ENCODE data around the gene GRIPAP1.

The GRIPAP1 gene

GRCh38 chrX:48976086-48976485 lies 26.0 kb downstream of the GRIPAP1 start:
- Histone ChIP-seq H3K4me1 (peaks cover 15% of the 10 kb centered on the region), H3K9me3 (no peaks in the 10 kb centered on the region), H3K9ac (no peak overlapping the region), H3K4me3 (no peak overlapping the region), H4K20me1 (peaks cover 28% of the 10 kb centered on the region; the same call in 1 of the 2 replicates), H3K27me3 (peaks cover 53% of the 10 kb centered on the region), H3K4me2 (no peak overlapping the region), H3K36me3 (peaks cover 66% of the 10 kb centered on the region), H3K27ac (no peak overlapping the region)
- no peak for TF ChIP-seq Cebpa-rat (IDR thresholded peaks at IDR 0.05)

- no peak for TF ChIP-seq Cebpa-rat (IDR thresholded peaks at IDR 0.05)
- Histone ChIP-seq H3K9ac (no peak overlapping the region), H3K4me3 (no peak overlapping the region), H3K36me3 (peaks cover 63% of the 10 kb centered on the region), H4K20me1 (peaks cover 25% of the 10 kb centered on the region; the same call in 1 of the 2 replicates), H3K27me3 (peaks cover 50% of the 10 kb centered on the region), H3K4me1 (peaks cover 19% of the 10 kb centered on the region), H3K4me2 (no peak overlapping the region), H3K9me3 (no peaks in the 10 kb centered on the region), H3K27ac (no peak overlapping the region)
Observed at GRCh38 chrX:48975541-48975940, 26.5 kb downstream of the GRIPAP1 start.

- Histone ChIP-seq H3K36me3 (peaks cover 59% of the 10 kb centered on the region), H3K9me3 (no peaks in the 10 kb centered on the region)
- TF ChIP-seq Cebpa-rat (IDR thresholded peaks at IDR 0.05): no peak
Observed at GRCh38 chrX:48975041-48975440, 27.0 kb downstream of the GRIPAP1 start.

GRCh38 chrX:48974574-48974973 lies 27.5 kb downstream of the GRIPAP1 start:
- Histone ChIP-seq H3K27me3 (peaks cover 45% of the 10 kb centered on the region), H4K20me1 (peaks cover 25% of the 10 kb centered on the region; the same call in 1 of the 2 replicates), H3K9me3 (no peaks in the 10 kb centered on the region), H3K4me1 (peaks cover 19% of the 10 kb centered on the region), H3K4me2 (no peak overlapping the region), H3K36me3 (peaks cover 55% of the 10 kb centered on the region), H3K9ac (no peak overlapping the region), H3K4me3 (no peak overlapping the region), H3K27ac (no peak overlapping the region)
- no peak for TF ChIP-seq Cebpa-rat (IDR thresholded peaks at IDR 0.05)

More at GRCh38 chrX:48975041-48975440, 27.0 kb downstream of the GRIPAP1 start:
- Histone ChIP-seq H4K20me1 (peaks cover 25% of the 10 kb centered on the region; the same call in 1 of the 2 replicates), H3K27me3 (peaks cover 46% of the 10 kb centered on the region), H3K9ac (no peak overlapping the region), H3K4me1 (peaks cover 19% of the 10 kb centered on the region), H3K27ac (no peak overlapping the region), H3K4me3 (no peak overlapping the region), H3K4me2 (no peak overlapping the region)

GRCh38 chrX:48974033-48974432 lies 28.0 kb downstream of the GRIPAP1 start:
- Histone ChIP-seq H3K36me3 (peaks cover 52% of the 10 kb centered on the region), H3K27ac (no peak overlapping the region), H3K27me3 (peaks cover 49% of the 10 kb centered on the region), H3K9me3 (no peaks in the 10 kb centered on the region), H3K4me2 (no peak overlapping the region), H3K4me3 (no peak overlapping the region), H3K9ac (no peak overlapping the region), H3K4me1 (peaks cover 19% of the 10 kb centered on the region), H4K20me1 (peaks cover 25% of the 10 kb centered on the region; the same call in 1 of the 2 replicates)
- TF ChIP-seq Cebpa-rat (IDR thresholded peaks at IDR 0.05): no peak

- Histone ChIP-seq H3K36me3 (peaks cover 36% of the 10 kb centered on the region), H3K9ac (no peak overlapping the region), H3K9me3 (no peaks in the 10 kb centered on the region), H3K27me3 (peaks cover 54% of the 10 kb centered on the region), H3K4me2 (peak overlapping the region; percentile 65), H3K27ac (no peak overlapping the region), H3K4me1 (peaks cover 19% of the 10 kb centered on the region), H3K4me3 (no peak overlapping the region; the same call in 1 of the 2 replicates), H4K20me1 (peaks cover 25% of the 10 kb centered on the region; the same call in 1 of the 2 replicates)
- TF ChIP-seq Cebpa-rat (IDR thresholded peaks at IDR 0.05): no peak
Observed at GRCh38 chrX:48972220-48973164, 29.6 kb downstream of the GRIPAP1 start.

- peaks cover 27% of the 10 kb centered on the region; the same call in 1 of the 2 replicates for H4K20me1 ChIP-seq
- H3K4me2 ChIP-seq: peak within 1 kb of the TSS; percentile 65
- no peak within 1 kb of the TSS for H3K27ac ChIP-seq
- peaks cover 19% of the 10 kb centered on the region for H3K4me1 ChIP-seq
- H3K4me3 ChIP-seq: no peak within 1 kb of the TSS; the same call in 1 of the 2 replicates
- H3K27me3 ChIP-seq: peaks cover 59% of the 10 kb centered on the region
- TF ChIP-seq Cebpa-rat (IDR thresholded peaks at IDR 0.05): no peak
- peaks cover 28% of the 10 kb centered on the region for H3K36me3 ChIP-seq
- no peaks in the 10 kb centered on the region for H3K9me3 ChIP-seq
- no peak within 1 kb of the TSS for H3K9ac ChIP-seq
Observed at GRCh38 chrX:48971249-48972219, 30.5 kb downstream of the GRIPAP1 start, which contains the start of gene KCND1. TSS of gene KCND1 (minus strand) at chrX:48971844. CDS start at chrX:48970271, 1,573 bp downstream.

- Histone ChIP-seq H3K4me1 (peaks cover 19% of the 10 kb centered on the region), H3K4me3 (no peak overlapping the region), H4K20me1 (peaks cover 23% of the 10 kb centered on the region; the same call in 1 of the 2 replicates), H3K4me2 (no peak overlapping the region), H3K27ac (no peak overlapping the region), H3K36me3 (peaks cover 13% of the 10 kb centered on the region; the same call in 1 of the 2 replicates), H3K9me3 (no peaks in the 10 kb centered on the region), H3K9ac (no peak overlapping the region), H3K27me3 (peaks cover 58% of the 10 kb centered on the region)
- TF ChIP-seq Cebpa-rat (IDR thresholded peaks at IDR 0.05): no peak
Observed at GRCh38 chrX:48969471-48969870, 32.6 kb downstream of the GRIPAP1 start.

GRCh38 chrX:48968377-48968776 lies 33.7 kb downstream of the GRIPAP1 start:
- H3K9ac ChIP-seq: no peak overlapping the region
- no peaks in the 10 kb centered on the region for H3K9me3 ChIP-seq
- TF ChIP-seq Cebpa-rat (IDR thresholded peaks at IDR 0.05): no peak
- peaks cover 15% of the 10 kb centered on the region; the same call in 1 of the 2 replicates for H4K20me1 ChIP-seq
- H3K4me2 ChIP-seq: no peak overlapping the region
- H3K4me3 ChIP-seq: no peak overlapping the region
- H3K27ac ChIP-seq: no peak overlapping the region
- H3K4me1 ChIP-seq: peaks cover 23% of the 10 kb centered on the region
- H3K27me3 ChIP-seq: peaks cover 54% of the 10 kb centered on the region
- peaks cover 5% of the 10 kb centered on the region; the same call in 1 of the 2 replicates for H3K36me3 ChIP-seq

Data from BLaER1 (cell line).